BE2C (cell line): Measurements from ENCODE around the gene FBXO33.

Experiments used
- DNase-seq: peaks from one replicate; pipeline ENCODE4 v3.0.0-alpha.2; 2020
- H3K27me3 ChIP-seq: fragments of 250-450 bp; sonication (Bioruptor Pico); 2 replicates; pipeline ENCODE4 v1.5.1; 2020; ENCODE audit warnings: mild to moderate bottlenecking
- H3K36me3 ChIP-seq: fragments of 250-450 bp; sonication (Bioruptor Pico); 2 replicates; pipeline ENCODE4 v1.5.1; 2020; ENCODE audit warnings: mild to moderate bottlenecking
- H3K4me1 ChIP-seq: fragments of 250-450 bp; sonication (Bioruptor Pico); 2 replicates; pipeline ENCODE4 v1.5.1; 2020
- H3K4me3 ChIP-seq: 2 replicates; pipeline ENCODE4 v1.5.1; 2011; ENCODE audit warnings: low read depth, low read length
- H3K9me3 ChIP-seq: fragments of 250-450 bp; sonication (Bioruptor Pico); 2 replicates; pipeline ENCODE4 v1.5.1; 2020
- TF ChIP-seq, protein P1 (sequence below): IDR thresholded peaks from 2 replicates; pipeline ENCODE4 v1.5.1; 2012; ENCODE audit warnings: mild to moderate bottlenecking, low read depth, low read length

Gene FBXO33

DNA sequence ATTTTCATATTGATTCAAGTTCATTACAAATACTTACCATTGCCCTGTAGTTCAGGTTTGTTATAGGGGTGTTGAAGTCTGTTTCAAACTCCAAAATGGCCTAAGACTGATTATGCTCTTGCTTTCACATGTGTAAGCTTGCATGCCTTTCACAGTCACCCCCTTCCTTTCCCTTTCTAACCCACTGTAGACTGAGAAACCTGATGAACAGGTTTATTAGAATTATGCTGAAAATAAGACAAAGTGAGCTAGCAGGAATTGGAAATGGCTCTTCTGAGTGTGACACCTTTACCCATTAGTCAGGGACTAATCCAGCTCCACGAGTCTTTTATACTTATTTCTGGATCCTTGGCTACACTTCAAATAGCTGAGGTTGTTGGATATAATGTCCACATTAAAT, 38.9 kb downstream of the FBXO33 start:
- no peak overlapping the region for H3K4me3 ChIP-seq
- DNase-seq, result no peak
- H3K27me3 ChIP-seq, result no peaks in the 10 kb centered on the region
- TF ChIP-seq, protein P1, sequence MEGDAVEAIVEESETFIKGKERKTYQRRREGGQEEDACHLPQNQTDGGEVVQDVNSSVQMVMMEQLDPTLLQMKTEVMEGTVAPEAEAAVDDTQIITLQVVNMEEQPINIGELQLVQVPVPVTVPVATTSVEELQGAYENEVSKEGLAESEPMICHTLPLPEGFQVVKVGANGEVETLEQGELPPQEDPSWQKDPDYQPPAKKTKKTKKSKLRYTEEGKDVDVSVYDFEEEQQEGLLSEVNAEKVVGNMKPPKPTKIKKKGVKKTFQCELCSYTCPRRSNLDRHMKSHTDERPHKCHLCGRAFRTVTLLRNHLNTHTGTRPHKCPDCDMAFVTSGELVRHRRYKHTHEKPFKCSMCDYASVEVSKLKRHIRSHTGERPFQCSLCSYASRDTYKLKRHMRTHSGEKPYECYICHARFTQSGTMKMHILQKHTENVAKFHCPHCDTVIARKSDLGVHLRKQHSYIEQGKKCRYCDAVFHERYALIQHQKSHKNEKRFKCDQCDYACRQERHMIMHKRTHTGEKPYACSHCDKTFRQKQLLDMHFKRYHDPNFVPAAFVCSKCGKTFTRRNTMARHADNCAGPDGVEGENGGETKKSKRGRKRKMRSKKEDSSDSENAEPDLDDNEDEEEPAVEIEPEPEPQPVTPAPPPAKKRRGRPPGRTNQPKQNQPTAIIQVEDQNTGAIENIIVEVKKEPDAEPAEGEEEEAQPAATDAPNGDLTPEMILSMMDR, result no peak
- no peaks in the 10 kb centered on the region for H3K4me1 ChIP-seq
- H3K36me3 ChIP-seq, result no peaks in the 10 kb centered on the region; the same call in 1 of the 2 replicates
- H3K9me3 ChIP-seq, result no peaks in the 10 kb centered on the region

- no peak for DNase-seq
- TF ChIP-seq, protein P1, result no peak
- H3K27me3 ChIP-seq, result no peaks in the 10 kb centered on the region
Measured at GRCh38 chr14:39384177-39384576, 48.1 kb downstream of the FBXO33 start.

GRCh38 chr14:39383741-39384140, 48.5 kb downstream of the FBXO33 start:
- no peak overlapping the region for H3K4me3 ChIP-seq
- H3K4me1 ChIP-seq, result no peaks in the 10 kb centered on the region
- H3K9me3 ChIP-seq, result no peaks in the 10 kb centered on the region
- TF ChIP-seq, protein P1, result no peak
- H3K36me3 ChIP-seq, result no peaks in the 10 kb centered on the region
- no peaks in the 10 kb centered on the region for H3K27me3 ChIP-seq
- DNase-seq, result no peak

More at GRCh38 chr14:39384177-39384576, 48.1 kb downstream of the FBXO33 start:
- H3K4me1 ChIP-seq, result no peaks in the 10 kb centered on the region
- no peaks in the 10 kb centered on the region for H3K9me3 ChIP-seq
- H3K36me3 ChIP-seq, result no peaks in the 10 kb centered on the region
- H3K4me3 ChIP-seq, result no peak overlapping the region

DNA sequence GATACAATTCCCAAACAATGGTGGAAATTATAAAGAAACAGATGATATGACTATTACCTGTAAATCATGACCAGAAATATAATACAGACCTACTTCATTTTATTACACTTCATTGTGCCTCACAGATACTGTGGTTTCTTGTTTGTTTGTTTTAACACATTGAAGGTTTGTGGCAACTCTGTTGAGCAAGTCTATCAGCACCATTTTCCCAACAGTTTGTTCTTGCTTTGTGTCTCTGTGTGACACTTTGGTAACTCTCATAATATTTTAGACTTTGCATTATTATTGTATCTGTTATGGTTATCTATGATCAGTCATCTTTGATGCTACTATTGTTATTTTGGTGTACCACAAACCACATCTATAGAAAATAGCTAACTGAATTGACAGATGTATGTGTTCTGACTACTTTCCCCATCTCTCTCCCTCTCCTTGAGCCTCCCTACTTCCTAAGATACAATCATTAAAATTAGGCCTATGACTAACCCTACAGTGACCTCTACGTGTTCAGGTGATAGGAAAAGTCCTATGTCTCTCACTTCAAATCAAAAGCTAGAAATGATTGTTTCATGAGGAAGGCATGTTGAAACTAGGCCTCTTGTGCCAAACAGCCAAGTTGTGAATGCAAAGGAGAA, 49.1 kb downstream of the FBXO33 start:
- H3K4me3 ChIP-seq, result no peak overlapping the region
- TF ChIP-seq, protein P1, result no peak
- no peaks in the 10 kb centered on the region for H3K36me3 ChIP-seq
- no peaks in the 10 kb centered on the region for H3K4me1 ChIP-seq
- H3K9me3 ChIP-seq, result no peaks in the 10 kb centered on the region
- DNase-seq, result no peak
- no peaks in the 10 kb centered on the region for H3K27me3 ChIP-seq

DNA sequence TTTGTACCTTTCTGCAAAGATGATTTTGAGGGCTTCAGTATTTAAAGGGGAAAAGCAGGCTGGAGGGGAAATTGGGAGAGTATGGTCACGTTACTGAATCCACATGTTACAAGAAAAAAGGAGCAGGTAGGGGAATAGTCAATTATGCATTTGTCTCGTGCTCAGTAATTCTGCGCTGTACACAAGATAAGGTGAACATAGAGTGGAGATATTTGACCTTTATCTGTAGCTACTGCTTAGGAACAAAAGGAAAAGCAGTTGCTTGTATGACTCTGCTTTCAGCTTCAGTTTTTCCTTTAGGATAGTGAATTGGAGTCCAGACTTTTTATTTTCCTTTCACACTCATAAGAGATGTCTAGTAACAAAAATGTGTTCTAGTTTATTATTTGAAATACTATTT, 49.8 kb downstream of the FBXO33 start:
- H3K4me1 ChIP-seq, result no peaks in the 10 kb centered on the region
- no peaks in the 10 kb centered on the region for H3K9me3 ChIP-seq
- no peak overlapping the region for H3K4me3 ChIP-seq
- DNase-seq, result no peak
- H3K36me3 ChIP-seq, result no peaks in the 10 kb centered on the region
- TF ChIP-seq, protein P1, result no peak
- no peaks in the 10 kb centered on the region for H3K27me3 ChIP-seq

DNA sequence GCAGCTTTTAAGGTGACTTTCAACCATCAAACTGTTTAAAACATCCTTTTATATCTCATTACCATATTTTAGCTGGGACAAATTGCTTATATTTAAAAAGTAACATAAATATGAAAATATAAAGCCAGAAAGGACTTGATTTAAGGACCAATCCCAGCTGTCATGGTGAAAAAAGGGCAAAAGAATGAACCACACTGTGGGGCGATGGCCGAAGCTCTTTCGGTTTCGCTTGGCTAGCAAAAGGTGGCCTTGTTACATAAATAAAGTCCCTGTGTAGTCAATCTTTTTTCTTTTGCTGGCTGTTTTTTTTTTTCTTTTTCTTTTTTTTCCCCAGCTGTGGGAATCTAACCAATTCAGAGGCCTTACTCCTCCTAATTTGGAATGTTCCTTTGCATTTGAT, 50.9 kb downstream of the FBXO33 start:
- DNase-seq, result no peak
- H3K36me3 ChIP-seq, result no peaks in the 10 kb centered on the region
- TF ChIP-seq, protein P1, result no peak
- H3K9me3 ChIP-seq, result no peaks in the 10 kb centered on the region
- H3K4me3 ChIP-seq, result no peak overlapping the region
- no peaks in the 10 kb centered on the region for H3K27me3 ChIP-seq
- 0 out of 2 replicates have a peak, but pooled peaks cover 3% of the 10 kb centered on the region for H3K4me1 ChIP-seq
